IMR-90 (cell line): ENCODE data around the gene DIP2C.

Source experiments
- CHD1 ChIP-seq: IDR thresholded peaks from 2 replicates; pipeline ENCODE4 v1.6.1; 2012; ENCODE audit warnings: low read depth, low read length, improper control_type of control experiment
- MAFK ChIP-seq: IDR thresholded peaks from 2 replicates; pipeline ENCODE4 v1.6.1; 2012; ENCODE audit warnings: low read depth, low read length, improper control_type of control experiment
- POLR2A ChIP-seq: IDR thresholded peaks from 2 replicates; pipeline ENCODE4 v1.6.1; 2012; ENCODE audit warnings: mild to moderate bottlenecking, low read depth, low read length
- RAD21 ChIP-seq: IDR thresholded peaks from 2 replicates; pipeline ENCODE4 v1.6.1; 2012; ENCODE audit warnings: low read length, improper control_type of control experiment
- RFX5 ChIP-seq: IDR thresholded peaks from 2 replicates; pipeline ENCODE4 v1.8.0; 2012; ENCODE audit warnings: low read depth, mild to moderate bottlenecking, low read length, moderate library complexity
- TF ChIP-seq, protein P1 (sequence below): conservative IDR thresholded peaks from 2 replicates; pipeline ENCODE4 v1.5.1; 2012; ENCODE audit warnings: mild to moderate bottlenecking, low read depth, low read length, improper control_type of control experiment
- TF ChIP-seq, protein P2 (sequence below): fragments of 150-350 bp; IDR thresholded peaks from 2 replicates; pipeline ENCODE4 v1.6.1; 2017; ENCODE audit warnings: mild to moderate bottlenecking, antibody characterized with exemption, low read length, low read depth
- TF ChIP-seq, protein P3 (sequence below): fragments of 150-350 bp; IDR thresholded peaks from 2 replicates; pipeline ENCODE4 v1.6.1; 2016; ENCODE audit warnings: low read depth, mild to moderate bottlenecking, low read length, moderate library complexity, borderline replicate concordance

DNA sequence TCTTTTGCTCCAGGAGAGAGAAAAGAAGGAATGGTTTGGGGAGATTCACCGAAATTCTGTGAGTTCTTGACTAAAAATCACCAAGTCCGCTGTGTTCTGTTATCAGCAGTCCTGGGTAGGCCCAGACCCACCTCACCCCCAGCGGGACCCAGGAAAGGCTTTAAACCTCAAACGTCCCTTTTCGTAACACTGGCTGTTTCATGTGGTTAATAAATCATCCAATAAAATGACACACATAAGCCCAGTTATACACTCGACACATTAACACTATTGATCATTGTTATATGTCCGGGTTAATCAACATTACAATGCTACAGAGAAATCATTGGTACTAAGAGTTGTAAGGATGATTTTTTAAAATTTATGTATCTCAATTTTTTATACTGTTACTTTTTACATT is 25.2 kb downstream of the DIP2C start:
- no peak for TF ChIP-seq MAFK
- no peak for TF ChIP-seq POLR2A
- TF ChIP-seq, protein P1, sequence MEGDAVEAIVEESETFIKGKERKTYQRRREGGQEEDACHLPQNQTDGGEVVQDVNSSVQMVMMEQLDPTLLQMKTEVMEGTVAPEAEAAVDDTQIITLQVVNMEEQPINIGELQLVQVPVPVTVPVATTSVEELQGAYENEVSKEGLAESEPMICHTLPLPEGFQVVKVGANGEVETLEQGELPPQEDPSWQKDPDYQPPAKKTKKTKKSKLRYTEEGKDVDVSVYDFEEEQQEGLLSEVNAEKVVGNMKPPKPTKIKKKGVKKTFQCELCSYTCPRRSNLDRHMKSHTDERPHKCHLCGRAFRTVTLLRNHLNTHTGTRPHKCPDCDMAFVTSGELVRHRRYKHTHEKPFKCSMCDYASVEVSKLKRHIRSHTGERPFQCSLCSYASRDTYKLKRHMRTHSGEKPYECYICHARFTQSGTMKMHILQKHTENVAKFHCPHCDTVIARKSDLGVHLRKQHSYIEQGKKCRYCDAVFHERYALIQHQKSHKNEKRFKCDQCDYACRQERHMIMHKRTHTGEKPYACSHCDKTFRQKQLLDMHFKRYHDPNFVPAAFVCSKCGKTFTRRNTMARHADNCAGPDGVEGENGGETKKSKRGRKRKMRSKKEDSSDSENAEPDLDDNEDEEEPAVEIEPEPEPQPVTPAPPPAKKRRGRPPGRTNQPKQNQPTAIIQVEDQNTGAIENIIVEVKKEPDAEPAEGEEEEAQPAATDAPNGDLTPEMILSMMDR: no peak
- TF ChIP-seq RFX5: no peak
- TF ChIP-seq, protein P2, sequence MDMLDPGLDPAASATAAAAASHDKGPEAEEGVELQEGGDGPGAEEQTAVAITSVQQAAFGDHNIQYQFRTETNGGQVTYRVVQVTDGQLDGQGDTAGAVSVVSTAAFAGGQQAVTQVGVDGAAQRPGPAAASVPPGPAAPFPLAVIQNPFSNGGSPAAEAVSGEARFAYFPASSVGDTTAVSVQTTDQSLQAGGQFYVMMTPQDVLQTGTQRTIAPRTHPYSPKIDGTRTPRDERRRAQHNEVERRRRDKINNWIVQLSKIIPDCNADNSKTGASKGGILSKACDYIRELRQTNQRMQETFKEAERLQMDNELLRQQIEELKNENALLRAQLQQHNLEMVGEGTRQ: no peak
- no peak for TF ChIP-seq CHD1
- no peak for TF ChIP-seq RAD21
- TF ChIP-seq, protein P3, sequence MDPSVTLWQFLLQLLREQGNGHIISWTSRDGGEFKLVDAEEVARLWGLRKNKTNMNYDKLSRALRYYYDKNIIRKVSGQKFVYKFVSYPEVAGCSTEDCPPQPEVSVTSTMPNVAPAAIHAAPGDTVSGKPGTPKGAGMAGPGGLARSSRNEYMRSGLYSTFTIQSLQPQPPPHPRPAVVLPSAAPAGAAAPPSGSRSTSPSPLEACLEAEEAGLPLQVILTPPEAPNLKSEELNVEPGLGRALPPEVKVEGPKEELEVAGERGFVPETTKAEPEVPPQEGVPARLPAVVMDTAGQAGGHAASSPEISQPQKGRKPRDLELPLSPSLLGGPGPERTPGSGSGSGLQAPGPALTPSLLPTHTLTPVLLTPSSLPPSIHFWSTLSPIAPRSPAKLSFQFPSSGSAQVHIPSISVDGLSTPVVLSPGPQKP: no peak
